K562 (cell line): ENCODE data around the gene ATXN7L1. TPM values are rescaled to one million over a fixed set of nuclear protein-coding genes. Genes with fewer than 3 reads are reported as not detected.

ENCODE experiments used
- ARID3A ChIP-seq: IDR thresholded peaks from 2 replicates; pipeline ENCODE4 v1.6.1; 2012; ENCODE audit warnings: low read depth, low read length, improper control_type of control experiment, borderline replicate concordance
- BHLHE40 ChIP-seq: IDR thresholded peaks from 2 replicates; pipeline ENCODE4 v1.6.1; 2011; ENCODE audit warnings: low read length, improper control_type of control experiment
- CXXC5 ChIP-seq: fragments of 250-450 bp; sonication (Bioruptor Pico); IDR thresholded peaks from 2 replicates; pipeline ENCODE4 v1.8.0; 2022; ENCODE audit warnings: inconsistent platforms, mild to moderate bottlenecking, moderate library complexity
- E2F3 ChIP-seq: fragments of 250-450 bp; sonication (Bioruptor Pico); IDR thresholded peaks from 2 replicates; pipeline ENCODE4 v1.4.0; 2020; ENCODE audit warnings: mild to moderate bottlenecking
- GABPB1 ChIP-seq: sonication (generic); formaldehyde crosslinking; IDR thresholded peaks from 2 replicates; pipeline ENCODE4 v1.8.0; 2022; ENCODE audit warnings: mild to moderate bottlenecking, missing genetic modification reagents
- ILF3 ChIP-seq: fragments of 450-650 bp; IDR thresholded peaks from 2 replicates; pipeline ENCODE4 v1.6.1; 2018; ENCODE audit warnings: antibody characterized with exemption, mild to moderate bottlenecking, moderate library complexity, borderline replicate concordance
- KDM1A ChIP-seq, 2 experiments: fragments of 450-650 bp; IDR thresholded peaks; 2 replicates each; pipeline ENCODE4 v1.6.1; 2016; ENCODE audit warnings: mild to moderate bottlenecking in 2 of 2
- MITF ChIP-seq: IDR thresholded peaks from 2 replicates; pipeline ENCODE4 v1.6.1; 2014; ENCODE audit warnings: antibody characterized with exemption
- NFYB ChIP-seq: IDR thresholded peaks from 2 replicates; pipeline ENCODE4 v1.6.1; 2011; ENCODE audit warnings: mild to moderate bottlenecking, moderate library complexity; ENCODE audit not compliant: insufficient read length; ENCODE audit errors: extremely low read depth
- NR2C2 ChIP-seq, 2 experiments: fragments of 200-800 bp in 1 of 2; sonication (Bioruptor generic) in 1 of 2; sonication (generic) in 1 of 2; formaldehyde crosslinking in 1 of 2; IDR thresholded peaks; 2 replicates each; pipeline versions ENCODE4 v1.6.1 to v1.8.0; 2016 to 2022; ENCODE audit warnings: mild to moderate bottlenecking in 1 of 2, missing compliant biosample characterization in 1 of 2, missing genetic modification characterization in 1 of 2, missing genetic modification reagents in 1 of 2
- RBM17 ChIP-seq: fragments of 200-400 bp; formaldehyde crosslinking; IDR thresholded peaks from 2 replicates; pipeline ENCODE4 v1.6.1; 2017; ENCODE audit warnings: low read depth, mild to moderate bottlenecking, low read length, borderline replicate concordance
- RNF2 ChIP-seq: sonication (generic); IDR thresholded peaks from 2 replicates; pipeline ENCODE4 v1.6.1; 2016
- SPI1 ChIP-seq: IDR thresholded peaks from 2 replicates; pipeline ENCODE4 v1.6.1; 2011; ENCODE audit warnings: low read depth, low read length, control low read depth, borderline replicate concordance
- STAT5B ChIP-seq: fragments of 250-450 bp; sonication (Bioruptor Pico); IDR thresholded peaks from 2 replicates; pipeline ENCODE4 v1.8.0; 2021; ENCODE audit warnings: mild to moderate bottlenecking, inconsistent platforms
- TBP ChIP-seq: optimal IDR thresholded peaks from 2 replicates; pipeline ENCODE3; 2011; ENCODE audit warnings: low read depth, low read length, improper control_type of control experiment
- TEAD1 ChIP-seq, 2 experiments: fragments of 450-650 bp in 1 of 2; sonication (generic) in 1 of 2; formaldehyde crosslinking; IDR thresholded peaks; 2 replicates each; pipeline versions ENCODE4 v1.4.0 to v1.8.0; 2020 to 2022; ENCODE audit warnings: mild to moderate bottlenecking in 2 of 2, missing genetic modification reagents in 1 of 2
- ZBTB34 ChIP-seq: fragments of 250-450 bp; sonication (Bioruptor Pico); IDR thresholded peaks from 2 replicates; pipeline ENCODE4 v1.8.0; 2021; ENCODE audit warnings: mild to moderate bottlenecking, moderate library complexity
- ZBTB9 ChIP-seq: fragments of 450-650 bp; formaldehyde crosslinking; IDR thresholded peaks from 2 replicates; pipeline ENCODE4 v1.4.0; 2020; ENCODE audit warnings: mild to moderate bottlenecking, moderate library complexity
- ZNF3 ChIP-seq: fragments of 250-450 bp; sonication (Bioruptor Pico); IDR thresholded peaks from 2 replicates; pipeline ENCODE4 v1.5.0; 2021; ENCODE audit warnings: mild to moderate bottlenecking, moderate library complexity
- ZNF398 ChIP-seq: fragments of 250-450 bp; sonication (Bioruptor Pico); IDR thresholded peaks from 2 replicates; pipeline ENCODE4 v1.8.0; 2021; ENCODE audit warnings: moderate library complexity, mild to moderate bottlenecking, inconsistent platforms
- polyA plus RNA-seq, 8 experiments: library from polyadenylated mRNA; depleted of rRNA in 4 of 8; stranded (reverse) in 5 of 8; unstranded in 3 of 8; fragments of >200 nt; fragmentation: Nextera tagmentation in 2 of 8; fragmentation: Illumina TruSeq in 1 of 8; extraction: Ambion mirVana in 2 of 8; extraction: Trizol in 1 of 8; gene quantifications; 2 replicates each; pipeline versions ENCODE4 v1.2.1 to v1.2.3, GENCODE V29; 2011 to 2014; ENCODE audit warnings: inconsistent platforms in 1 of 8, missing spikeins in 1 of 8
- total RNA-seq, 7 experiments: library from RNA; depleted of rRNA in 6 of 7; stranded (reverse); fragments of >200 nt in 6 of 7; fragmentation: Illumina TruSeq in 2 of 7; extraction: Trizol in 2 of 7; gene quantifications; 2 replicates each; pipeline versions ENCODE4 v1.2.1 to v1.2.3, GENCODE V29; 2011 to 2021; ENCODE audit warnings: low replicate concordance in 1 of 7

ATXN7L1 gene
- total and polyA plus RNA-seq, 9 of the 15 experiments (the other 6 are each of a cell fraction or from before 2014, with no cell fraction given), result 6.6 to 13.7 (median 10.7) TPM

GRCh38 chr7:105678811-105679495, 197.4 kb downstream of the ATXN7L1 start (continued):
- TF ChIP-seq ZBTB34 (CRISPR knock-in tag) (no peak), GABPB1 (CRISPR knock-in tag) (0 out of 2 replicates have a peak, but pooled peaks have one; percentile 42), RBM17 (no peak), KDM1A (IDR thresholded peaks at IDR 0.05) (no peak), NR2C2 (CRISPR knock-in tag; IDR thresholded peaks at IDR 0.05) (peak; percentile 68; the same call in 1 of the 2 replicates), NR2C2 (tag; IDR thresholded peaks at IDR 0.05) (no peak), TEAD1 (CRISPR knock-in tag; IDR thresholded peaks at IDR 0.05) (0 out of 4 replicates have a peak, but pooled peaks of 1 of the 2 experiments have one; percentile 5), ZNF3 (CRISPR knock-in tag) (no peak), STAT5B (no peak), BHLHE40 (no peak), ZBTB9 (CRISPR knock-in tag) (peak; percentile 72; the same call in 1 of the 2 replicates), SPI1 (peak; percentile 96), MITF (no peak), ILF3 (no peak), TBP (peak; percentile 44), RNF2 (0 out of 2 replicates have a peak, but pooled peaks have one; percentile 35), CXXC5 (CRISPR knock-in tag) (peak; percentile 68), ARID3A (no peak), E2F3 (CRISPR knock-in tag) (no peak), NFYB (no peak), ZNF398 (CRISPR knock-in tag) (no peak)
